ENCODE measurements around the gene WSCD1.

The WSCD1 gene

DNA sequence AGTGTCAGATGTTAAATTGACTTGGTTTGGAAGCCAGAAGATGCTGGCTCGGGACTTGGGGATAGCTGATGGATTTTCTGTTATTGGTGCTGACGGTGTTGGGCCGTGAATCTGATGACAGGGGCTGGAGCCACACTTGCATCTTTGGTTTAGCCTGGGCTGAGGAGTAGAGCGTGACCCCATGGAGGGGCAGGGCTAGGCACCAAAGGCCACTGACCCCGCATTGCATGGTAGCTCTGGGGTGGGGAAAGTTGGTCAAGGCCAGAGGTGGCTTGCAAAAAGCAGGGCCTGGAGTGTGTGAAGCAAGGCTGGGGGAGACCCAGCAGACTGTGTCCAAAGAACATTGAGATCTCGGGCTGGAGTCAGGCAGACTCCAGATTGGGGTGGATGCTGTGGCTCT, 25.3 kb downstream of the WSCD1 start:
- TF ChIP-seq GLIS3 (CRISPR knock-in tag; IDR thresholded peaks at IDR 0.05) (no peak), CSDC2 (CRISPR knock-in tag; IDR thresholded peaks at IDR 0.05) (no peak), ESRRG (CRISPR knock-in tag; IDR thresholded peaks at IDR 0.05) (no peak), ARNTL (CRISPR knock-in tag; IDR thresholded peaks at IDR 0.05; ENCODE audit: borderline replicate concordance, low read depth) (no peak), PPARA (CRISPR knock-in tag; IDR thresholded peaks at IDR 0.05; ENCODE audit: borderline replicate concordance) (no peak), TCF4 (CRISPR knock-in tag; IDR thresholded peaks at IDR 0.05; ENCODE audit: borderline replicate concordance) (no peak), ZNF565 (CRISPR knock-in tag; conservative IDR thresholded peaks at IDR 0.05; ENCODE audit: low read depth) (no peak), RARB (CRISPR knock-in tag; IDR thresholded peaks at IDR 0.05) (no peak), ZNF8 (CRISPR knock-in tag; IDR thresholded peaks at IDR 0.05) (no peak), ISL1 (CRISPR knock-in tag; IDR thresholded peaks at IDR 0.05) (no peak), TOX (CRISPR knock-in tag; IDR thresholded peaks at IDR 0.05; ENCODE audit: borderline replicate concordance) (no peak), ZNF70 (CRISPR knock-in tag; IDR thresholded peaks at IDR 0.05) (no peak)
- TF ChIP-seq, protein P1, sequence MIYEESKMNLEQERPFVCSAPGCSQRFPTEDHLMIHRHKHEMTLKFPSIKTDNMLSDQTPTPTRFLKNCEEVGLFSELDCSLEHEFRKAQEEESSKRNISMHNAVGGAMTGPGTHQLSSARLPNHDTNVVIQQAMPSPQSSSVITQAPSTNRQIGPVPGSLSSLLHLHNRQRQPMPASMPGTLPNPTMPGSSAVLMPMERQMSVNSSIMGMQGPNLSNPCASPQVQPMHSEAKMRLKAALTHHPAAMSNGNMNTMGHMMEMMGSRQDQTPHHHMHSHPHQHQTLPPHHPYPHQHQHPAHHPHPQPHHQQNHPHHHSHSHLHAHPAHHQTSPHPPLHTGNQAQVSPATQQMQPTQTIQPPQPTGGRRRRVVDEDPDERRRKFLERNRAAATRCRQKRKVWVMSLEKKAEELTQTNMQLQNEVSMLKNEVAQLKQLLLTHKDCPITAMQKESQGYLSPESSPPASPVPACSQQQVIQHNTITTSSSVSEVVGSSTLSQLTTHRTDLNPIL (CRISPR knock-in tag; IDR thresholded peaks at IDR 0.05; ENCODE audit: low read depth): no peak
- TF ChIP-seq, protein P2, sequence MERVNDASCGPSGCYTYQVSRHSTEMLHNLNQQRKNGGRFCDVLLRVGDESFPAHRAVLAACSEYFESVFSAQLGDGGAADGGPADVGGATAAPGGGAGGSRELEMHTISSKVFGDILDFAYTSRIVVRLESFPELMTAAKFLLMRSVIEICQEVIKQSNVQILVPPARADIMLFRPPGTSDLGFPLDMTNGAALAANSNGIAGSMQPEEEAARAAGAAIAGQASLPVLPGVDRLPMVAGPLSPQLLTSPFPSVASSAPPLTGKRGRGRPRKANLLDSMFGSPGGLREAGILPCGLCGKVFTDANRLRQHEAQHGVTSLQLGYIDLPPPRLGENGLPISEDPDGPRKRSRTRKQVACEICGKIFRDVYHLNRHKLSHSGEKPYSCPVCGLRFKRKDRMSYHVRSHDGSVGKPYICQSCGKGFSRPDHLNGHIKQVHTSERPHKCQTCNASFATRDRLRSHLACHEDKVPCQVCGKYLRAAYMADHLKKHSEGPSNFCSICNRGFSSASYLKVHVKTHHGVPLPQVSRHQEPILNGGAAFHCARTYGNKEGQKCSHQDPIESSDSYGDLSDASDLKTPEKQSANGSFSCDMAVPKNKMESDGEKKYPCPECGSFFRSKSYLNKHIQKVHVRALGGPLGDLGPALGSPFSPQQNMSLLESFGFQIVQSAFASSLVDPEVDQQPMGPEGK (CRISPR knock-in tag; IDR thresholded peaks at IDR 0.05; ENCODE audit: borderline replicate concordance): no peak
- ATAC-seq: no peak

DNA sequence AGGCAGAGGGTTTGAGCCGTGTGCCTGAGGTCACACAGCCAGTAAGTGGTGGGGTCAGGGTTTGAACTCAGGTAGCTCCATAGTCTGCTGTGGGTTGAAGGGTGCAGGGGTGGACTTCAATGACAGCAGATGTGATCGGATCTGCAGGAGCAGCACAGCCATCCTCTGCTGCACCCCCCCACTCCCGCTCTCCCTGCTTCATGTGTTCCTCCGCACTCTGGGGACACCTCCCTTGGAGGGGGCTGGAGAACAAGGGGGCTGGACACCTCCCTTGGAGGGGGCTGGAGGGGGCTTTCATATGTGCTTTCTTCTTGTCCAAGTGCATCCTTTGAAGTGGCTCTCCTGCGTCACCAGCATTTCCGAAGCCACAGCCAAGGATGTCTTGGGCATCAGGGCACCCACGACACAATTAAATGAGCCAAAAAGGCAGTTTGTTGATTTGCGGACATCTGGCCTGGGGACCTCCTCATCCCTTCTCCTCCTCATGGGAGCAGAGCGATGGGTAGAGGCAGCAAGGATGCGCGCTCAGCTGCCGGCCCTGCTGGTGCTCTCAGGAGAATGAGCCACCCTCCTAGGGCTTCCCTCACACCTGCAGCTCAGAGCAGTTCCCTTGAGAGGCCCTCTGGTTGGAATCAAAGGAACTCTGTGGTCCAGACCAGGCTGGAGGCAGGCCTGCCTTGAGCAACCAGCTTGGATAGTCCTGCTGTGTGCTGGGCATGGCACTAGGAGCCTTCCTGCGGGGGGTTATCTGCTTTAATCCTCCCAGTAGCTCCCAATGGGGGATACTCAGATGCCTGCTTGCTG, 26.2 kb downstream of the WSCD1 start:
- TF ChIP-seq ARNTL (CRISPR knock-in tag; IDR thresholded peaks at IDR 0.05; ENCODE audit: borderline replicate concordance, low read depth) (no peak), GLIS3 (CRISPR knock-in tag; IDR thresholded peaks at IDR 0.05) (no peak), TCF4 (CRISPR knock-in tag; IDR thresholded peaks at IDR 0.05; ENCODE audit: borderline replicate concordance) (no peak), ISL1 (CRISPR knock-in tag; IDR thresholded peaks at IDR 0.05) (no peak)

DNA sequence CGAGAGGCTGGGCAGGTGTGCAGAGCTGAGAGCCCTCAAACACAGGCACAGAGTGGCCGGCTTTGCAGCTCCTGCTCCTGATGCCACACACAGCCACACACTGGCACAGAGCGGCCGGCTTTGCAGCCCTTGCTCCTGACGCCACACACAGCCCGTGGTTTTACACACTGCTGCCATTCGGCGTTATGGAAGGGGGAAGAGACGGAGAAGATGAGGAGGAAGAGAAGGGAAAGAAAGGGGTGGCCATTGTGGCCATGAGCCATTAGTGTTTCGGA, 26.8 kb downstream of the WSCD1 start:
- ATAC-seq: no peak
- TF ChIP-seq, protein P2 (CRISPR knock-in tag; IDR thresholded peaks at IDR 0.05; ENCODE audit: borderline replicate concordance): no peak
- TF ChIP-seq, protein P3, sequence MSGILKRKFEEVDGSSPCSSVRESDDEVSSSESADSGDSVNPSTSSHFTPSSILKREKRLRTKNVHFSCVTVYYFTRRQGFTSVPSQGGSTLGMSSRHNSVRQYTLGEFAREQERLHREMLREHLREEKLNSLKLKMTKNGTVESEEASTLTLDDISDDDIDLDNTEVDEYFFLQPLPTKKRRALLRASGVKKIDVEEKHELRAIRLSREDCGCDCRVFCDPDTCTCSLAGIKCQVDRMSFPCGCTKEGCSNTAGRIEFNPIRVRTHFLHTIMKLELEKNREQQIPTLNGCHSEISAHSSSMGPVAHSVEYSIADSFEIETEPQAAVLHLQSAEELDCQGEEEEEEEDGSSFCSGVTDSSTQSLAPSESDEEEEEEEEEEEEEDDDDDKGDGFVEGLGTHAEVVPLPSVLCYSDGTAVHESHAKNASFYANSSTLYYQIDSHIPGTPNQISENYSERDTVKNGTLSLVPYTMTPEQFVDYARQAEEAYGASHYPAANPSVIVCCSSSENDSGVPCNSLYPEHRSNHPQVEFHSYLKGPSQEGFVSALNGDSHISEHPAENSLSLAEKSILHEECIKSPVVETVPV (CRISPR knock-in tag; IDR thresholded peaks at IDR 0.05): no peak
- TF ChIP-seq BACH2 (CRISPR knock-in tag; IDR thresholded peaks at IDR 0.05; ENCODE audit: borderline replicate concordance) (no peak), ZNF70 (CRISPR knock-in tag; IDR thresholded peaks at IDR 0.05) (no peak)
- TF ChIP-seq, protein P4, sequence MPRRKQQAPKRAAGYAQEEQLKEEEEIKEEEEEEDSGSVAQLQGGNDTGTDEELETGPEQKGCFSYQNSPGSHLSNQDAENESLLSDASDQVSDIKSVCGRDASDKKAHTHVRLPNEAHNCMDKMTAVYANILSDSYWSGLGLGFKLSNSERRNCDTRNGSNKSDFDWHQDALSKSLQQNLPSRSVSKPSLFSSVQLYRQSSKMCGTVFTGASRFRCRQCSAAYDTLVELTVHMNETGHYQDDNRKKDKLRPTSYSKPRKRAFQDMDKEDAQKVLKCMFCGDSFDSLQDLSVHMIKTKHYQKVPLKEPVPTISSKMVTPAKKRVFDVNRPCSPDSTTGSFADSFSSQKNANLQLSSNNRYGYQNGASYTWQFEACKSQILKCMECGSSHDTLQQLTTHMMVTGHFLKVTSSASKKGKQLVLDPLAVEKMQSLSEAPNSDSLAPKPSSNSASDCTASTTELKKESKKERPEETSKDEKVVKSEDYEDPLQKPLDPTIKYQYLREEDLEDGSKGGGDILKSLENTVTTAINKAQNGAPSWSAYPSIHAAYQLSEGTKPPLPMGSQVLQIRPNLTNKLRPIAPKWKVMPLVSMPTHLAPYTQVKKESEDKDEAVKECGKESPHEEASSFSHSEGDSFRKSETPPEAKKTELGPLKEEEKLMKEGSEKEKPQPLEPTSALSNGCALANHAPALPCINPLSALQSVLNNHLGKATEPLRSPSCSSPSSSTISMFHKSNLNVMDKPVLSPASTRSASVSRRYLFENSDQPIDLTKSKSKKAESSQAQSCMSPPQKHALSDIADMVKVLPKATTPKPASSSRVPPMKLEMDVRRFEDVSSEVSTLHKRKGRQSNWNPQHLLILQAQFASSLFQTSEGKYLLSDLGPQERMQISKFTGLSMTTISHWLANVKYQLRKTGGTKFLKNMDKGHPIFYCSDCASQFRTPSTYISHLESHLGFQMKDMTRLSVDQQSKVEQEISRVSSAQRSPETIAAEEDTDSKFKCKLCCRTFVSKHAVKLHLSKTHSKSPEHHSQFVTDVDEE (CRISPR knock-in tag; IDR thresholded peaks at IDR 0.05): no peak

More for the DNA sequence above, 26.2 kb downstream of the WSCD1 start:
- ATAC-seq: no peak
